Measurements from ENCODE around the gene MEST.
"Not testable (repeated sequence)": the region's sequence is repeated elsewhere in the genome, so short reads cannot be mapped to it uniquely, and the experiment has no call there.

Gene MEST

GRCh38 chr7:130486114-130486953, 5.6 kb upstream of the MEST start:
- no peak for DNase-seq

GRCh38 chr7:130486954-130487436, 4.9 kb upstream of the MEST start:
- DNase-seq = no peak

GRCh38 chr7:130488392-130489139, 3.3 kb upstream of the MEST start:
- DNase-seq = no peak

GRCh38 chr7:130489140-130489983, 2.5 kb upstream of the MEST start:
- DNase-seq = no peak

GRCh38 chr7:130490311-130490791, 1.5 kb upstream of the MEST start:
- DNase-seq = no peak

GRCh38 chr7:130490888-130491804, 739 bp upstream of the MEST start:
- DNase-seq = peak; percentile 84

GRCh38 chr7:130492523-130493274, 814 bp downstream of the MEST start:
- no peak for DNase-seq

DNA sequence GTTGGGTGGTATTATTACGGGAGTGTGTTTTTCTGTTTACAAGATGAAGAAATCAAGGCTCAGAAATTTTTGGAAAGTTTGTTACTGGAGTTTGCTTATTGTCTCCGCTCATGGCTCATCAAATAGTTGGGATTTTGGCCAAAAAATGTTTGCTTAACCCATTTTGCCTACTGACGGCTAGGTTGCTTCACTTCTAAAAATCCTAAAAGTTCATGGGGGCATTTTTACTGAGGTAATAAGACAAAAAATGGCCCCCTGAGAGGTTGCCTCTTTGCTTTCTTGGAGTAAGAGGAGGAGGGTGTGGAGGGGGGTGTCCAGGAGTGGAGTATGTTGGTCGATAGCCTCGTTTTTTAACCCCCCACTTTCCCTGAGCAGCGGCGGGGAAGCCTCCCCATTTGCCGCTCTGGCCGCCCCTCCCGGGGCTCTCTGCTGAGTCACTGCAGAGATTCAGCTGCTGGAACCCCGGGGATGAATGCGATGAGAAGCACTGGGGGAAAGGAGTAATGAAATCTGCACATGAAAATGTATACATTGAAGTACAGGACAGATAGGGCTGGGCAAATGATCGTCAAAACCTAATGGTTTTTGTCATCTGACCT, 1.5 kb downstream of the MEST start:
- DNase-seq = no peak

- no peak for DNase-seq
Observed at GRCh38 chr7:130494431-130494858, 2.6 kb downstream of the MEST start.

DNA sequence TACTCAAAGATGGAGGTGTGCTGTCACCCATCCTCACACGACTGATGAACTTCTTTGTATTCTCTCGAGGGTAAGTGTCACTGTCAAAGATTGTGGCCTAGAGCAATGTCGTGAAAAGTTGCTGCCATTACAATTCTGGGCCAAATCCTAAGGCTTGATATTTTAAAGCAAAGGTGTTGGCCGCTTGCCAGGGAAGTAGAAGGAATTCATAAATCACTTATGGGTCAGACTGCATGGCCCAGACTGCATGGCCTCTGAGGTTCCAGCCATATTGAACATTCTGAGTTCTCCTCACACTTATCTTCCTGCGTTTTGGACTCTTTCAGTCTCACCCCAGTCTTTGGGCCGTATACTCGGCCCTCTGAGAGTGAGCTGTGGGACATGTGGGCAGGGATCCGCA, 8.6 kb downstream of the MEST start:
- DNase-seq = no peak

GRCh38 chr7:130500910-130501309, 9.0 kb downstream of the MEST start:
- DNase-seq = no peak

GRCh38 chr7:130505753-130506152, 13.9 kb downstream of the MEST start:
- no peak for DNase-seq

GRCh38 chr7:130506358-130506757, 14.5 kb downstream of the MEST start:
- DNase-seq = no peak

DNA sequence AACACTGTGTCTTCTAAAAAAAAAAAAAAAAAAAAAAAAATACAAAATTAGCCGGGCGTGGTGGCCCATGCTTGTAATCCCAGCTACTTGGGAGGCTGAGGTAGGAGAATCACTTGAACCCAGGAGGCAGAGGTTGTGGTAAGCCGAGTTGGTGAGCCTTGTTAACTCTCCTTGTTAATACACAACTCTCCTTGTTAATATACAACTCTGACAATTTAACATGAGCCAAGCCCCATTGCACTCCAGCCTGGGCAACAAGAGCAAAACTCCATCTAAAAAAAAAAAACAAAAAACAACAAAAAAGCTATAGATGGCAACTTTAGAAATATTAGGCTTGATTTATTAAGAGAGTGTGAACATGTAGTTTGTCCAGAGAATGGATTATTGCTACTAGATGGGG, 20.2 kb downstream of the MEST start:
- not testable (repeated sequence) for DNase-seq

DNA sequence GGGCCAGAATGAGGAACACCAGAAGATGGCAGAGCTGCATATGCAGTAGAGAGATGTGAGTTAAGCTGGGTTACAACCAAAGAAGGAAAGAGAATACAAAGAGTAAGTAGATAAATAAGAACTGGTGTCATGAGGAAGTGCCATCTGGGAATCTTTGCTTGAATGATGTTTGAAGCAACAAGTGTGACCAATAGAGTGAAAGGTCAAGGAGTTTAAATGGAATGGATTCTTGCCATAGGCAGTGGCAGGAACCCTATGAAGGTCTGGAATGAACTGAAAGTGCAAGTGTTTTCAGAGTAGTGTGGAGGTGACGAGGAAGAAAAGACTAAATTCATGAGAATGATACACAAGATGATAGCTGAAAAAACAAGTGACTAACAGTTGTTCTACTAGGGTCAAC, 21.6 kb downstream of the MEST start:
- no peak for DNase-seq

GRCh38 chr7:130515315-130516040, 23.6 kb downstream of the MEST start:
- no peak for DNase-seq

GRCh38 chr7:130521258-130521951, 29.5 kb downstream of the MEST start:
- no peak for DNase-seq

GRCh38 chr7:130523519-130524125, 31.7 kb downstream of the MEST start:
- DNase-seq = not testable (repeated sequence)

GRCh38 chr7:130524628-130525027, 32.7 kb downstream of the MEST start:
- DNase-seq = no peak

Measured in right forelimb (tissue), 1 donor.